ENCODE results near the gene ERN2.

Gene ERN2

GRCh38 chr16:23716484-23716883, 3.5 kb upstream of the ERN2 start:
- Histone ChIP-seq H3K9me3 (ENCODE audit: insufficient read depth, low read depth, low read length) (no peaks in the 10 kb centered on the region), H4K91ac (ENCODE audit: low read depth, low read length) (no peak overlapping the region), H3K4ac (ENCODE audit: low read depth, low read length) (no peak overlapping the region), H4K12ac (ENCODE audit: low read depth, low read length) (no peak overlapping the region), H2BK120ac (ENCODE audit: insufficient read depth, low read length, poor library complexity) (no peak overlapping the region), H3K79me1 (ENCODE audit: low read length) (no peaks in the 10 kb centered on the region), H2AK5ac (ENCODE audit: low read length) (no peak overlapping the region), H2AFZ (ENCODE audit: insufficient read depth, low read length, poor library complexity) (no peak overlapping the region), H4K8ac (ENCODE audit: low read depth, low read length) (no peak overlapping the region), H2BK12ac (ENCODE audit: low read length) (no peak overlapping the region), H3K27me3 (ENCODE audit: insufficient read depth, low read length) (peaks cover 13% of the 10 kb centered on the region), H3K4me2 (ENCODE audit: low read length) (no peak overlapping the region), H3K9ac (ENCODE audit: low read length) (no peak overlapping the region), H2BK5ac (ENCODE audit: low read depth, low read length, poor library complexity) (no peak overlapping the region), H3K4me3 (ENCODE audit: low read depth, low read length) (no peak overlapping the region), H3K23ac (ENCODE audit: low read length) (no peak overlapping the region), H3K36me3 (ENCODE audit: control insufficient read depth in 1 of 2, insufficient read depth in 2 of 2, low read length in 2 of 2) (no peaks in the 10 kb centered on the region), H3K4me1 (ENCODE audit: control insufficient read depth in 1 of 2, insufficient read depth in 2 of 2, low read length in 2 of 2) (no peaks in the 10 kb centered on the region), H3K79me2 (ENCODE audit: control insufficient read depth, insufficient read depth, low read length, poor library complexity) (no peaks in the 10 kb centered on the region), H3K18ac (ENCODE audit: low read length) (no peak overlapping the region), H3K27ac (ENCODE audit: low read depth, low read length) (no peak overlapping the region), H3K14ac (ENCODE audit: low read length) (no peak overlapping the region)
- no CpG with 5 or more reads among the region's 5 CpGs for WGBS (ENCODE audit: extremely low coverage, insufficient coverage, insufficient read length)
- DNase-seq, result no peak

- H3K27ac ChIP-seq (ENCODE audit: low read depth, low read length), result no peak overlapping the region
- H2BK120ac ChIP-seq (ENCODE audit: insufficient read depth, low read length, poor library complexity), result no peak overlapping the region
- H3K27me3 ChIP-seq (ENCODE audit: insufficient read depth, low read length), result peaks cover 13% of the 10 kb centered on the region
- H2BK12ac ChIP-seq (ENCODE audit: low read length), result no peak overlapping the region
- no peak overlapping the region for H3K4ac ChIP-seq (ENCODE audit: low read depth, low read length)
- no peak overlapping the region for H3K9ac ChIP-seq (ENCODE audit: low read length)
- no peak overlapping the region for H2AFZ ChIP-seq (ENCODE audit: insufficient read depth, low read length, poor library complexity)
- H4K8ac ChIP-seq (ENCODE audit: low read depth, low read length), result no peak overlapping the region
- no peaks in the 10 kb centered on the region for H3K79me1 ChIP-seq (ENCODE audit: low read length)
- no peak overlapping the region for H4K12ac ChIP-seq (ENCODE audit: low read depth, low read length)
- H3K4me3 ChIP-seq (ENCODE audit: low read depth, low read length), result no peak overlapping the region
- no peak overlapping the region for H2BK5ac ChIP-seq (ENCODE audit: low read depth, low read length, poor library complexity)
- H3K79me2 ChIP-seq (ENCODE audit: control insufficient read depth, insufficient read depth, low read length, poor library complexity), result no peaks in the 10 kb centered on the region
- H4K91ac ChIP-seq (ENCODE audit: low read depth, low read length), result no peak overlapping the region
- H3K36me3 ChIP-seq (ENCODE audit: control insufficient read depth in 1 of 2, insufficient read depth in 2 of 2, low read length in 2 of 2), result no peaks in the 10 kb centered on the region
- peaks cover 5% of the 10 kb centered on the region for H3K9me3 ChIP-seq (ENCODE audit: insufficient read depth, low read depth, low read length)
- DNase-seq, result no peak
- H3K23ac ChIP-seq (ENCODE audit: low read length), result no peak overlapping the region
- H3K18ac ChIP-seq (ENCODE audit: low read length), result no peak overlapping the region
- WGBS (ENCODE audit: extremely low coverage, insufficient coverage, insufficient read length), result no CpG with 5 or more reads among the region's 4 CpGs
- no peak overlapping the region for H2AK5ac ChIP-seq (ENCODE audit: low read length)
- no peaks in the 10 kb centered on the region for H3K4me1 ChIP-seq (ENCODE audit: control insufficient read depth in 1 of 2, insufficient read depth in 2 of 2, low read length in 2 of 2)
- no peak overlapping the region for H3K4me2 ChIP-seq (ENCODE audit: low read length)
- no peak overlapping the region for H3K14ac ChIP-seq (ENCODE audit: low read length)
These were observed 1.2 kb downstream of the ERN2 start for GRCh38 chr16:23711785-23712184.

GRCh38 chr16:23710504-23710903, 2.5 kb downstream of the ERN2 start:
- Histone ChIP-seq H3K4me2 (ENCODE audit: low read length) (no peak overlapping the region), H3K4ac (ENCODE audit: low read depth, low read length) (no peak overlapping the region)
- WGBS (ENCODE audit: extremely low coverage, insufficient coverage, insufficient read length), result no CpG with 5 or more reads among the region's 3 CpGs

DNA sequence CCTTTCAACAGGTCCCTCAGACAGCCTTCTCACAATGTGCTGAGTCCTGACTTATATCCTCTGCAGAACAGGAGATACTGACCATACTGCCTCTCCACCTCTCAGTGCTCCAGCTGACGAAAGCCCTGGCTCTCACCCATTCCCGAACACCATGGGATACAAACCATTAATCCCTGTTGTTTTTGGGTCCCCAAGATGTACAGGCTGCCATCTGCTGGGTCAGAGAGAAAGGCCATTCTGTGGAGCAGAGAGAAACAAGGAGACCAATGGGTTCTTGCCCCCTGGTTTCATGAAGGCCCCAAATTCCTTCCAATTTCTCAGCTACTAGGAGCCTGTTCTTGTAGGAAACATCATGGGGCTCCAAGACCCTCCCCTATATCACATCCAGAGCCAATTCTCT, 3.0 kb downstream of the ERN2 start:
- Histone ChIP-seq H3K27ac (ENCODE audit: low read depth, low read length) (no peak overlapping the region), H3K23ac (ENCODE audit: low read length) (no peak overlapping the region), H2BK5ac (ENCODE audit: low read depth, low read length, poor library complexity) (no peak overlapping the region), H3K36me3 (ENCODE audit: control insufficient read depth in 1 of 2, insufficient read depth in 2 of 2, low read length in 2 of 2) (no peaks in the 10 kb centered on the region), H4K8ac (ENCODE audit: low read depth, low read length) (no peak overlapping the region), H3K27me3 (ENCODE audit: insufficient read depth, low read length) (peaks cover 13% of the 10 kb centered on the region), H3K4ac (ENCODE audit: low read depth, low read length) (no peak overlapping the region), H3K4me3 (ENCODE audit: low read depth, low read length) (no peak overlapping the region), H2BK120ac (ENCODE audit: insufficient read depth, low read length, poor library complexity) (no peak overlapping the region), H4K12ac (ENCODE audit: low read depth, low read length) (no peak overlapping the region), H4K91ac (ENCODE audit: low read depth, low read length) (no peak overlapping the region), H2AK5ac (ENCODE audit: low read length) (no peak overlapping the region), H3K4me2 (ENCODE audit: low read length) (no peak overlapping the region), H3K79me2 (ENCODE audit: control insufficient read depth, insufficient read depth, low read length, poor library complexity) (no peaks in the 10 kb centered on the region), H3K9me3 (ENCODE audit: insufficient read depth, low read depth, low read length) (peaks cover 5% of the 10 kb centered on the region), H3K14ac (ENCODE audit: low read length) (no peak overlapping the region), H3K18ac (ENCODE audit: low read length) (no peak overlapping the region), H3K9ac (ENCODE audit: low read length) (no peak overlapping the region), H3K79me1 (ENCODE audit: low read length) (no peaks in the 10 kb centered on the region), H2BK12ac (ENCODE audit: low read length) (no peak overlapping the region), H2AFZ (ENCODE audit: insufficient read depth, low read length, poor library complexity) (no peak overlapping the region), H3K4me1 (ENCODE audit: control insufficient read depth in 1 of 2, insufficient read depth in 2 of 2, low read length in 2 of 2) (no peaks in the 10 kb centered on the region)
- no CpG with 5 or more reads among the region's 2 CpGs for WGBS (ENCODE audit: extremely low coverage, insufficient coverage, insufficient read length)
- no peak for DNase-seq

More at GRCh38 chr16:23710504-23710903, 2.5 kb downstream of the ERN2 start:
- Histone ChIP-seq H3K4me3 (ENCODE audit: low read depth, low read length) (no peak overlapping the region), H4K8ac (ENCODE audit: low read depth, low read length) (no peak overlapping the region), H3K23ac (ENCODE audit: low read length) (no peak overlapping the region), H2BK5ac (ENCODE audit: low read depth, low read length, poor library complexity) (no peak overlapping the region), H2BK12ac (ENCODE audit: low read length) (no peak overlapping the region), H3K9ac (ENCODE audit: low read length) (no peak overlapping the region), H4K12ac (ENCODE audit: low read depth, low read length) (no peak overlapping the region), H3K79me1 (ENCODE audit: low read length) (no peaks in the 10 kb centered on the region), H3K79me2 (ENCODE audit: control insufficient read depth, insufficient read depth, low read length, poor library complexity) (no peaks in the 10 kb centered on the region), H2AFZ (ENCODE audit: insufficient read depth, low read length, poor library complexity) (no peak overlapping the region), H4K91ac (ENCODE audit: low read depth, low read length) (no peak overlapping the region), H3K27ac (ENCODE audit: low read depth, low read length) (no peak overlapping the region), H3K14ac (ENCODE audit: low read length) (no peak overlapping the region), H2AK5ac (ENCODE audit: low read length) (no peak overlapping the region), H3K9me3 (ENCODE audit: insufficient read depth, low read depth, low read length) (peaks cover 5% of the 10 kb centered on the region), H3K4me1 (ENCODE audit: control insufficient read depth in 1 of 2, insufficient read depth in 2 of 2, low read length in 2 of 2) (no peaks in the 10 kb centered on the region), H3K18ac (ENCODE audit: low read length) (no peak overlapping the region), H3K36me3 (ENCODE audit: control insufficient read depth in 1 of 2, insufficient read depth in 2 of 2, low read length in 2 of 2) (no peaks in the 10 kb centered on the region), H3K27me3 (ENCODE audit: insufficient read depth, low read length) (peaks cover 13% of the 10 kb centered on the region), H2BK120ac (ENCODE audit: insufficient read depth, low read length, poor library complexity) (no peak overlapping the region)
- DNase-seq, result no peak
